GM18868 (cell line): ENCODE measurements around the gene ANKRD66.
"Not testable (repeated sequence)": the region's sequence is repeated elsewhere in the genome, so short reads cannot be mapped to it uniquely, and the experiment has no call there.

Experiments
- ATAC-seq: cut with Tn5 transposase; IDR thresholded peaks from one replicate; pipeline ENCODE4 v1.9.1; 2021; ENCODE audit warnings: mild to moderate bottlenecking, moderate library complexity; ENCODE audit not compliant: unreplicated experiment

ANKRD66 gene

DNA sequence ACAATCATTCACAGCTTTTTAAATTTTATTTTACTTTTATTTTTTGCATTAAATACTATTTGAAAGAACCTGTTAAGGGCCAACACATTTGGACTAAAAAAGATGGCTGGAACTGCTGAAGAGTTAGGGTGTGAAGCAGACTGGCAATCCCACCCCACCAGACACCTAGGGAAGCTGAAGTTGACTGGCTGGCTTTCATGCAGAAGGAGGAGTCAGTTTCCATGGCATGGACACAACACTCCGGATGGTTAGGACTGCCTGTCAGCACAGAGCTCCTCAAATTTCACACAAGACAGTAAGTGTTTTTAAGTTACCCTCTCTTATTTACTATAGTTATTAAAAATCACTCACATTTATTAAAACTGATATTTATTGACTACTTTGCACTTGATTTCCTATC is at the start of gene ANKRD66:
TSS of gene ANKRD66 (plus strand) at position 238 of the 400 bp plus-strand sequence. CDS start 5,016 bp downstream, outside the sequence.
- no peak for ATAC-seq

DNA sequence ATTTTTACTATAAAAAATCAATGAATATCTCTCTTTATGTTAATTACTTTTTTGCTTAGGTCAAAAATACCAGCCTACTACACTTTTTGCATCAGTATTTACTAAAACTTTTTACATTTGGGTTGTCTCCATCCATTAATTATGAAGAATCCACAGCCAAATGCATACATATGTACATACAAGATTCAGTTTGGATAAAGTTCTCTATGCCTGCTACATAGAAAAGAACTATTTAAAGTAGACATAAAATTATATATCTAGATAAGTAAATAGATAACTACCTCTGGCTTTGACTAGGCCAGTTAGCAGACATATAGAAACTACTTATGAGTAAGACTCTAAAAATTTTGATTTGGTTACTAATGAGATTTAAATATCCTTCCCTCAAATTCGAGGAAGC is 46.8 kb upstream of the ANKRD66 start:
- no peak for ATAC-seq

- ATAC-seq = no peak
These were observed 42.2 kb upstream of the ANKRD66 start for GRCh38 chr6:46704562-46704961.

DNA sequence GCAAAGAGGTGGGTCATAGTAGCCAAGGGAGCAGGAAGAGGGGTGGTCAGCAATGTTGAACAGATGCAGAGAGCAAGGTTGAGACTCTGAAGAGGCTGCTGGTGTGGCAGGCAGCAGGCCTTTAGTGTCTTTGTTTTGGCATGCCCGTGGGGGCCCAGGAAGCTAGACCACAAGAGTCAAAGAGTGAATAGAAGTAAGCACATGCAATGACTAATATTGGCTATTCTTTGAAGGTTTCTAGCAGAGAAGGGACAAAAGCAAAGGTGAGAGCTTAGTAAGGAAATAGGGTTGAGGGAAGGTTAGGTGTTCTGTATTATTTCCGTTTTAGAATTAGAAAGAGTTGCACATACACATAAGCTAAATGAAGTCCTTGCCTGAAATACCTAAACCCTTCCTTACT is 40.3 kb upstream of the ANKRD66 start:
- ATAC-seq = no peak

- no peak for ATAC-seq
These were observed 35.2 kb upstream of the ANKRD66 start for GRCh38 chr6:46711491-46711890.

GRCh38 chr6:46715141-46715540 is 31.6 kb upstream of the ANKRD66 start:
- ATAC-seq = no peak

DNA sequence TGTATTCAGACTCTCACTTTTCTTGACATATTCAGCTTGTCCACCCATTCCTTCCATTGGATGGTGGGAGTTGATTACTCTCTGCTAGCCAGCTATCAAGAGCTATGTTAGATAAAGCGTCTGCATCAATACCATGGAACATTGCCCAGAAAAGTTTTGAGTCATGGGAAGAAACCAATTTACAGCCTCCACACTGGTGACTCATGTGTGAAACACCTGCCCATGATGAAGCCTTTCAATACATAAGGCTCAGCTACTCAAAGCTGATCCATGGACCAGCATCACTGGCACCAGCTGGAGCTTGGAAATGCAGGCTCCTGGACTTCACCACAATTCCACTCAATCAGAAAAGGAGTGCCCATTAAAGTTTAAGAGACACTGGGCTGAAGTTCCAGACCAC is 27.6 kb upstream of the ANKRD66 start:
- ATAC-seq = no peak

GRCh38 chr6:46720401-46720800 is 26.3 kb upstream of the ANKRD66 start:
- no peak for ATAC-seq

GRCh38 chr6:46729787-46730326 is 16.9 kb upstream of the ANKRD66 start:
- no peak for ATAC-seq

- no peak for ATAC-seq
These were observed 15.7 kb upstream of the ANKRD66 start for GRCh38 chr6:46730921-46731461.

- no peak for ATAC-seq
These were observed 13.4 kb upstream of the ANKRD66 start for GRCh38 chr6:46733341-46733801.

GRCh38 chr6:46734867-46735719 is 11.6 kb upstream of the ANKRD66 start, which contains the start of gene PLA2G7:
TSS of gene PLA2G7 (minus strand) at chr6:46735375. CDS start at chr6:46722891, 12,484 bp downstream.
- no peak for ATAC-seq

DNA sequence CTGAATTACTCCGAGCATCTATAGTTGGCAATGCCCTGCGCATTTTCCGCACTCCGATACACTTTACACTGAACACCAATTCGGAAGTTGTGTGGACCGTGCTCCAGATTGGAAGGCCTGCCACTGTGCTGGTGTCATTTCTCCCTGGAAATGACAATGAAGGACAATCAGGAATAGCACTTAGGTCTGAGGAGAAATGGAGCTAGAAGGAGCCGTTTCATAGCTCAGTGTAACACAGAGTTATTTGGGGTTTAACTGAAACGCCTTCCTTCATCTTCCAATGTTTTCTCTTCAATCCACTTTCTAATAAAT is 11.1 kb upstream of the ANKRD66 start:
- ATAC-seq = no peak

GRCh38 chr6:46736906-46737305 is 9.8 kb upstream of the ANKRD66 start:
- no peak for ATAC-seq

GRCh38 chr6:46741482-46741881 is 5.3 kb upstream of the ANKRD66 start:
- ATAC-seq = no peak

- no peak for ATAC-seq
These were observed 4.8 kb upstream of the ANKRD66 start for GRCh38 chr6:46741910-46742309.

GRCh38 chr6:46743425-46744158 is 3.1 kb upstream of the ANKRD66 start:
- ATAC-seq = no peak

DNA sequence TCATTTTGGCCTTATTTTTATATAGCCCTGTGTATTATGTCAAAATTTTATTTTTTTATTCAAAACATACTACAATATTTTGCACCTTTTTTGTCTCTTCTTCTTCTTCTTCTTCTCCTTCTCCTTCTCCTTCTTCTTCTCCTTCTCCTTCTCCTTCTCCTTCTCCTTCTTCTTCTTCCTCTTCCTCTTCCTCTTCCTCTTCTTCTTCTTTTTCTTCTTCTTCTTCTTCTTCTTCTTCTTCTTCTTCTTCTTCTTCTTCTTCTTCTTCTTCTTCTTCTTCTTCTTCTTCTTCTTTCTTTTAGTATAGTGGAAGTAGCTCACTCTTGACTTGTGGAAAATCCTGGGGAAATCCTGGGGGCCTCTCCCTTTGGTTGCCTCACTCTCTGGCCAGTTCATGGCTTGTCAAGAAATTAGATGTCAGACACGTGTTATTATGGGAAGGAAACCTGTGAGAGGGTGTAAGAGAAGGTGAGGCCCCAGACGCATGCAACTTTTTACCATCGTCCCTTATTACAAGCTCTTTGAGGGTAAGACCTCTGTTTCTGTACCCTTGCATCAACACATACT is 2.5 kb upstream of the ANKRD66 start:
- ATAC-seq = not testable (repeated sequence)

DNA sequence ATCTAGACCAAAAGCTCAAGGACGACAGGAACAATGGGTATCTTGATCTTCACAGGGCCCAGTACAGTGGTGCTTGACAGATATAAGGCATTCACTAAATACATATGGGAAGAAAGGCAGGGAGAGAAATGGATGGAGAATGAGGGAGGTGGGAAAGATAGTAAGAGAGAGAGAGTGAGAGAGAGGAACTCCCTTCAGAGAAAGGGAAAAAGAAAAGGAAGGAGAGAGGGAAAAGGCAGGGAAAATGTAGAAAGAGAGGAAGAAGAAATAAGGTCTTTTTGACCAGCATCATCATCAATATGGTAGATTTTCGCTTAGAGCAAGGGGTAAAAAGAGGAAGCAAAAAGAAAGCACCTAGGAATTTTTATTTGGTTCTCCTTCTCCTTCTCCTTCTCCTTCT is 760 bp upstream of the ANKRD66 start:
- ATAC-seq = no peak

- ATAC-seq = no peak
These were observed 2.3 kb downstream of the ANKRD66 start for GRCh38 chr6:46748940-46749503.

- ATAC-seq = no peak
These were observed 3.0 kb downstream of the ANKRD66 start for GRCh38 chr6:46749731-46750130.
